LoVo (cell line): ENCODE data around the gene FHIP2A.
"Not testable (repeated sequence)": the region's sequence is repeated elsewhere in the genome, so short reads cannot be mapped to it uniquely, and the experiment has no call there.

ENCODE experiments used
- DNase-seq: peaks from one replicate; pipeline ENCODE4 v3.0.0-alpha.2; 2016; ENCODE audit warnings: low spot score

FHIP2A gene

GRCh38 chr10:114856544-114857287 is 35.1 kb downstream of the FHIP2A start:
- no peak for DNase-seq

- DNase-seq: not testable (repeated sequence)
Measured at GRCh38 chr10:114857288-114857565, 35.6 kb downstream of the FHIP2A start.

GRCh38 chr10:114857922-114858629 is 36.5 kb downstream of the FHIP2A start:
- DNase-seq: no peak

- DNase-seq: no peak
Measured at GRCh38 chr10:114859222-114859621, 37.6 kb downstream of the FHIP2A start.

- no peak for DNase-seq
Measured at GRCh38 chr10:114862456-114862855, 40.9 kb downstream of the FHIP2A start.

GRCh38 chr10:114867365-114867764 is 45.8 kb downstream of the FHIP2A start:
- no peak for DNase-seq

GRCh38 chr10:114868870-114869519 is 47.4 kb downstream of the FHIP2A start:
- DNase-seq: no peak

- no peak for DNase-seq
Measured at GRCh38 chr10:114869520-114869892, 47.9 kb downstream of the FHIP2A start.

- DNase-seq: no peak
Measured at GRCh38 chr10:114870486-114870885, 48.9 kb downstream of the FHIP2A start.

- DNase-seq: no peak
Measured at GRCh38 chr10:114871379-114871778, 49.8 kb downstream of the FHIP2A start.
